GM20000 (cell line): Measurements from ENCODE around the gene SF3B3.
"Not testable (repeated sequence)": the region's sequence is repeated elsewhere in the genome, so short reads cannot be mapped to it uniquely, and the experiment has no call there.

ENCODE experiments used
- DNase-seq: peaks from one replicate; pipeline ENCODE4 v3.0.0; 2012; ENCODE audit warnings: low spot score
- TF ChIP-seq, protein P1 (sequence below): IDR thresholded peaks from 2 replicates; pipeline ENCODE4 v1.5.1; 2012; ENCODE audit warnings: mild to moderate bottlenecking, control low read depth; ENCODE audit errors: extremely low read depth, missing control alignments

SF3B3 gene

DNA sequence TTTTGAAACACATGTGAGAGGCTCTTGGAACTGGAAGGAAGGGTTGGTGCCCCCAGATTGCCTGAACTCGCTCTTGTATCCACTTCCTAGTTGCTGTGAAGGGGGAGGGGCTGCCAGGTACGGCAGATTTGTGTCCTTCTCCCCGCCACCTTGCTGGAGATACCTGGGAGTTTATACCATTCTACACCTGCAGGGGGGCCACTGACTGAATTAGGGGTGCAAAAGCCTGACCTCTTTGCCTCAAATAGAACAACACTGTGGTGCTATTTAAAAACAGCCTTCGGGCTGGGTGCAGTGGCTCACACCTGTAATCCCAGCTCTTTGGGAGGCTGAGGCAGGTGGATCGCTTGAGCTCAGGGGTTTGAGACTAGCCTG lies 87.6 kb downstream of the SF3B3 start:
- no peak for DNase-seq
- TF ChIP-seq, protein P1, sequence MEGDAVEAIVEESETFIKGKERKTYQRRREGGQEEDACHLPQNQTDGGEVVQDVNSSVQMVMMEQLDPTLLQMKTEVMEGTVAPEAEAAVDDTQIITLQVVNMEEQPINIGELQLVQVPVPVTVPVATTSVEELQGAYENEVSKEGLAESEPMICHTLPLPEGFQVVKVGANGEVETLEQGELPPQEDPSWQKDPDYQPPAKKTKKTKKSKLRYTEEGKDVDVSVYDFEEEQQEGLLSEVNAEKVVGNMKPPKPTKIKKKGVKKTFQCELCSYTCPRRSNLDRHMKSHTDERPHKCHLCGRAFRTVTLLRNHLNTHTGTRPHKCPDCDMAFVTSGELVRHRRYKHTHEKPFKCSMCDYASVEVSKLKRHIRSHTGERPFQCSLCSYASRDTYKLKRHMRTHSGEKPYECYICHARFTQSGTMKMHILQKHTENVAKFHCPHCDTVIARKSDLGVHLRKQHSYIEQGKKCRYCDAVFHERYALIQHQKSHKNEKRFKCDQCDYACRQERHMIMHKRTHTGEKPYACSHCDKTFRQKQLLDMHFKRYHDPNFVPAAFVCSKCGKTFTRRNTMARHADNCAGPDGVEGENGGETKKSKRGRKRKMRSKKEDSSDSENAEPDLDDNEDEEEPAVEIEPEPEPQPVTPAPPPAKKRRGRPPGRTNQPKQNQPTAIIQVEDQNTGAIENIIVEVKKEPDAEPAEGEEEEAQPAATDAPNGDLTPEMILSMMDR: no peak

DNA sequence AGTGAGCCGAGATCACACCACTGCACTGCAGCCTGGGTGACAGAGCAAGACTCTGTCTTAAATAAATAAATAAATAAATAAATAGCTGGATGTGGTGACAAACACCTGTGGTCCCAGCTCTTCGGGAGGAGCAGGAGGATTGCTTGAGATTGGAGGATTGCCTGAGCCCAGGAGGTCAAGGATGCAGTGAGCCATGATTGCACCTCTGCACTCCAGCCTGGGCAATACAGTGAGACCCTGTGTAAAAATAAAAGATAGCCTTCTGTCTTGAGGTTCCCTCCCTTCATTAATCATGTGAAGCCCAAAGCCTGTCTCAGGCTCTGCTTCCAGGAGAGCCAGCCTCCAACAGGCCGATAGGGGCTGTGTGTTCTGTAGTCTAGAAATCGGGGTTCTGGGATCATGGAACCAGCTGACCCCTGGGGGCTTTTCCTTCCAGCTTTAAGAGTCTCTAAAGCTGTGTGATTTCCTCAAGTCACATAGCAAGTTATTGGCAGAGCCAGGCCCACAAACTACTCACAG lies 88.2 kb downstream of the SF3B3 start:
- DNase-seq: no peak
- TF ChIP-seq, protein P1: no peak

DNA sequence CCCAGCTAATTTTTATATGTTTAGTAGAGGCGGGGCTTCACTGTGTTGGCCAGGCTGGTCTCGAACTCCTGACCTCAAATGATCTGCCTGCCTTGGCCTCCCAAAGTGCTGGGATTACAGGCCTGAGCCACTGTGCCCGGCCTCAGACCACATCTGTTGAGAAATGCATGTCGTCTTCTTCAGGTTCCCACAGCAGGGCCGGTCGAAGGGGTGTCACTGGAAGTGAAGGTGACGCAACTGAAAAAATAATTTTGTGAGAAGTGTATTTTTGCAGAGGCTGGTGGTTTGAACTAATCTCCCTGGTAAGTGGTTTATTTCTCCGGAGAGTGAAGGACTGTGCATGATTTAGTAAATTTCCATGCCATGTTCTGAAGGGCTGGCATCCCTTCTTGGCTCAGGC lies 89.3 kb downstream of the SF3B3 start:
- TF ChIP-seq, protein P1: no peak

DNA sequence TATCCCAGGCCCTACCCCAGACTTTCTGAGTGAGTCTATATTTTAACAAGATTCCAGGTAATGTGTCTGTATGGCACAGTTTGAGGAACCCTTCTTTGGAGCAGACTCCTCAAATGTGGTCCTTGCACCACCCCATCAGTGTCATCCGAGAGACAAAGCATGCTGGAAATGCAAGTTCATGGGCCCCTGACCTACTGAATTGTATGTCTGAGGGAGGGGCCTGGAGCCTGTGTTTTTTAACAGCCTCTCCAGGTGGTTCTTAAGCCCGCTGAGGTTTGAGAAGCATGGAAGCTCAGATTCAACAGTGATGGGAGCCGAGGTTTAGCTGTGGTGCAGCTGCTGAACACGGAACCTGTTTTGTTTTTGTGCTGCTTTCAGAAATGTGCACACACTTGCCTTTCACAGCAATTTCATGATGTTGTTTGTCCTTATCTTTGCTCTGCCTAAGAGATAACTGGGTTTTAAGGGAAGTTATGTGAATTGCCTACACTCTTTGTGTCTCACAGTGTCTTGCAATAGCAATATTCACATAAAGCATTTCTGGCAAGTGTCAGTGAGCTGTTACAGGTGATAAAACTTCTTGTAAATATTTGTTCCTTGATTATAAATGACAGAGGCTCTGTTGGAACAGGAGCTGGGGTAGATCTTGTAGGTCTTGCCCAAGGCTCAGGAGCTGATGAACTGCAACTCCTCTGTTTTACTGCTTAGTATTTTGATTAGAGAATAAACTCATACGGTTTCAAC lies 90.8 kb downstream of the SF3B3 start:
- no peak for DNase-seq

More for the DNA sequence above, 89.3 kb downstream of the SF3B3 start:
- DNase-seq: no peak

DNA sequence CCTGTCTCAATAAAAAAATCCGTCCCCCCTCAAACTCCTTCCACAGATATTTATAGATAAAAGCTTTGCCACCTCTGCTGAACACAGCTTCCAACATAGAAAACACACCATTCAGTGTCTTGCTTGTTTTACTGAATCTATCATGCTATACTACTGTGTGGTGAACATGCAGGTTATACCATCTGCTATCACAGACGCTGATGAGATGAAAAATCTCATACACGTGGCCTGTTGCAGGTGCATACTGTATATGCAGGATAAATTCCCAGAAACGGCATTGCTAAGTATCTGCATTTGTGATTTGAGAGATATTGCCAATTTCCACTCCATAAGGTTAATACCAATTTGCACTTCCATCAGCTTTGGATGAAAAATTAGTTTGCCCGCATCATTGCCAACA lies 92.3 kb downstream of the SF3B3 start:
- TF ChIP-seq, protein P1: no peak
- DNase-seq: no peak

More for the DNA sequence above, 90.8 kb downstream of the SF3B3 start:
- TF ChIP-seq, protein P1: no peak

DNA sequence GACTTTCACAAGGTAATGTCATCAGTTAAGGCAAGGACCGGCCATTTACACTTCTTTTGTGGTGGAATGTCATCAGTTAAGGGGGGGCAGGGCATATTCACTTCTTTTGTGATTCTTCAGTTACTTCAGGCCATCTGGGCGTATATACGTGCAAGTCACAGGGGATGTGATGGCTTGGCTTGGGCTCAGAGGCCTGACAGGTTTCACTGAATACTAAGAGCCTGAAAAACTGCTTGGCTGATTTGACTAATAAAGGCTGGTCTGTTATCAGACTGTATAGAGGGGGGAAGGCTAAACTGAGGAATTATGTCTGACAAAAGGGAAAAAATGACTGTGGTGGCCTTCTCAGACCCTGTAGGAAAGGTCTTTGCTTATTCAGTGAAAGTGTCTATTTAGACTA lies 98.2 kb downstream of the SF3B3 start:
- DNase-seq: not testable (repeated sequence)
